Body of pancreas (tissue), 4 donors: ENCODE measurements around the gene GABRG3.

Experiments
- CTCF ChIP-seq, 7 experiments: fragments of 450-650 bp in 4 of 7; fragments of 200-600 bp in 3 of 7; sonication (generic) in 3 of 7; IDR thresholded peaks; one replicate each; pipeline ENCODE4 v1.5.1; 2016 to 2019; ENCODE audit warnings: antibody characterized with exemption in 7 of 7
- POLR2A ChIP-seq, 3 donors: fragments of 450-650 bp; IDR thresholded peaks; one replicate each; pipeline ENCODE4 v1.6.1; 2016; ENCODE audit warnings: antibody characterized with exemption in 3 of 3, mild to moderate bottlenecking in 2 of 3

DNA sequence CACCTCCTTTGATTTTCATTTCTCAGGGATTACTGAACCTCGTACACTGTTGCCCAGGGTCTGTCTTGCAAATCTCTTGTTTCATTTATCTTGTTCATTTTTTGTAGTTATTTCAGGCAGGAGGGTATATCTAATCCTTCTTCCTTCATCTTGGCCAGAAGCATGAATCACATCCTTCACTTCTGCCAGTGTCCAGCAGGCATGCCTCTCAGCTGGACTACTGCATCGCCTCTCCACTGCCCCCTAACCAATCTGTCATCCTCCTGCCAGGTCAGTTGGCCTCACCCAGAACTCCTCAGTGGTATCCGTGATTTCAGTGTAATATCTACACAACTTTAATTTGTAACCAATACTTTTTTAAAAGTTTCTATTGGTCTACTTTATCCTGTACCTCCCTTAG, 297.9 kb downstream of the GABRG3 start:
- TF ChIP-seq CTCF (IDR thresholded peaks at IDR 0.05) (no peak), POLR2A (IDR thresholded peaks at IDR 0.05) (no peak)
